Measurements from ENCODE around the gene COMMD1.

- TF ChIP-seq CTCF (conservative IDR thresholded peaks at IDR 0.05 in 1 of 2, IDR thresholded peaks at IDR 0.05 in 1 of 2; ENCODE audit: low read depth in 1 of 2, low read length in 2 of 2) (no peak), EZH2 (IDR thresholded peaks at IDR 0.05; ENCODE audit: low read length, missing control alignments) (no peak)
Measured at GRCh38 chr2:62140426-62141141, 235.1 kb downstream of the COMMD1 start.
